ENCODE results near the gene ACR.
"Not testable (repeated sequence)": the region's sequence is repeated elsewhere in the genome, so short reads cannot be mapped to it uniquely, and the experiment has no call there.

Gene ACR

DNA sequence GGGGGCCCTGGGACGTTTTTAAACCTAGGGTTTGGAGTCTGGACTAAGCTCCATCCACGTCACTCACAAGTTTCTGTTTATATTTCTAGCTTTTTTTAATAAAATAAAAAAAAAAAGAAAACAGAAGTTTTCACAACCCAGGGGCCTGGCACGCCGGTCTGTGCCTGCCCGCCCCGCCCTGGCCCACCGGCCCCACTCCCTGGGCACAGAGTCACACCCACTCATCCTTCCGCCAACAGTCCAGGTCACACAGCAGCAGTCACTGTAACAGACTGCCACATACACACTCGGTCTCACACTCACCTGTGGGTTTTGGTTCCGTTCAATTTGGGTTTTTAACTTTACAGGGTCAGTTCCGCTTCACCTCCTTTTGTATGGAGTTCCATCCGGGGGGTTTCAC lies 5.3 kb upstream of the ACR start:
- DNase-seq (ENCODE audit: low spot score), result no peak

DNA sequence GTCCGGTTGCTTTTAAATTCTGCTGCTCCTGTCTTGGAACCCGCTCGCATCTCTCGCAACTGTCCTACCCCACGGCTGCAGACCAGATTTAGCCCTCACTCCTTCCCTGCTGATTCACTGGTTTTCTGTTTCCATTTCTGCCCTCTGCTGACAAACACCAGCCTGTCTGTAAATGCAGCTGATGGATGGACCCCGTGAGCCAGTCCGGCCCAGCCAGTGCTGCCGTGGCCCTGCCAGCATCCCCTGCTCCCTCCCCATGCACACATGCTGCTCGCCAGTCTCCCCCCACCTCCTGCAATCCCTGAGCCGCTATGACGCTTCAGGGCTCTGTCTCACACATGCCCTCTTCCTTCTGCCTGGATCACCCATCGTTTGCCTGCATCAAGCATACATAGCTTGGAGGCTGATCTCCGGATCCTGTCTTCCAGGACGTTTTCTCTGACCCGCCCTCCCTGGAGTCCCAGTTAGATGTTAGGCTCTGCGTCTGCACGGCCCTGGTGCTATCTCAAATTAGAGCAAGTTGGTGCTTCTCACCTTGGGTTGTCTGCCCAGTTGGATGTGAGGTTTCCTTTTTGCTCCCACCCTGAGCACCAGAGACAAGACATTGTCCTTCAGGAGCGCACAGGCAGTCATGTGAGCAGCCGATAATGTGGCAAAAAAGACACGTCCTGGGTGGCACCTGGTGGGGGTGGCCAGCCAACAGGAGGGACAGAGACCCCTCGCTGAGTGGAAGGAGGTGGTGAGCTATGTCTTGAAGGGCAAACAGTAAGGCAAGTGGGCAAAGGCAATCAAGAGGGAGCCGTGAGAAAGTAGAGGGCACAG lies 4.3 kb upstream of the ACR start:
- no peak for DNase-seq (ENCODE audit: low spot score)

DNA sequence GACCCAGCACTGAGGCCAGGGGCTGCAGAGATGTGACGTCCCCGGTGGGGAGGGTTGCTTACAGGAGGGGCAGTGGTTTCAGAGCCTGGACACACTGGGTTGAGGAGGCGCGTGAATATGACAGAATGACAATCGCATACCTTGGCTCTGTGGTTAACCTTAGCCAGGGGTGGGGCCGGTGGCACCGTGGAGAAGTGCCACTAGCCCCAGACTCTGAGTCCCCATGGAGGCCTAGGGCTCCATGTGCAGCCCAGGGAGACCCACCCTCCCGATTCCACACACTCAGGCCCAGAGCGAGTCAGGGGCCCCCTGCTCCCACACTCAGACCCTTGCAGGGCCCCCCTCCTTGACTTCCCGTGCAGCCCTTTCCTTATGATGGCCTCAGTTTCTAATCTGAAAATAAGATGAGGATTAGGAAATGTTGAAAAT lies 3.6 kb upstream of the ACR start:
- no peak for DNase-seq (ENCODE audit: low spot score)

DNA sequence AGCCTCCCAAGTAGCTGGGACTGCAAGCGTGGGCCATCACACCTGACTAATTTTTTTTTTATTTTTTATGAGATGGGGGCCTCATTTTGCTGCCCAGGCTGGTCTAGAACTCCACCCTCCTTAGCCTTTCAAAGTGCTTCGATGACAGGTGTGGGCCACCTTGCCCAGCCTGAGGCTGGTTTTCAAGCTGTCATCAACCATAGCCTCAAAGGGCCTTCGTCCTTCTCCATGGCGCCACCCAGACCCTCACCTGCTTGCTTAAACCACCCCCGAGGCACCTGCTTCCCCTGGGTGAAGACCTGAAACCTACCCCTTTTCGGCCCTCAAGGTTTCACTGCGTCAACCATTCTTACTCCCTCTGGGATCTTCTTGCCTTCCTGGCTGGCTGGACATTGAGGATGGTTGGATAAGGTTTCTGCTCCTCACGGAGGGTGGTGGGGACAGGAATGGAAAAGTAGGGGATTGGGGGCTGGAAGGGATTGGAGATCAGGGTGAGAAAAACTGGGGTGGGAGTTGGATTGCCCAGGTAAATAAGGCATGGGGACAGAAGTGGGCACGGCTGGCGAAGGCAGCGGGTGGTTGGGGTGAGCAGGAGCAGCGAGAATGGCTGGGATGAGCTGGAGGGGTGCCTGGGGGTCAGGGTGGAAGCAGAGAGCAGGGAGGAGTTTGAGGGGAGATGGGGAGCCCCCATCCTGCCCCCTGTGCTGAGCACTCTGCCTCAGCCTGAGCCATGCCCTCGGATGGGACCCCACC lies 2.8 kb upstream of the ACR start:
- no peak for DNase-seq (ENCODE audit: low spot score)

DNA sequence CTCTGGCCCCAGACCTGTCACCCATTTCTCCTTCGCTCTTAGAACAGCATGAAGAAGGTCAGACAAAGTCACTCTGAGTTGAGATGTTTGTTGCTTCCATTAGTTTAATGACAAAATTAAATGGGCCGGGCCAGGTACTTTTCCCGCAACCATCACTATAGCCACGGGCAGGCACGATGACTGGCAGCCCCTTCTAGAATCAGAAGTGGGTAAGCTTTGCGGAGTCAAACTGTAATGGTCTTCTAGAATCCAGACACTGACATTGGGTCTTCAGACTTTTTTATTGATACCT lies 2.3 kb upstream of the ACR start:
- no peak for DNase-seq (ENCODE audit: low spot score)

DNA sequence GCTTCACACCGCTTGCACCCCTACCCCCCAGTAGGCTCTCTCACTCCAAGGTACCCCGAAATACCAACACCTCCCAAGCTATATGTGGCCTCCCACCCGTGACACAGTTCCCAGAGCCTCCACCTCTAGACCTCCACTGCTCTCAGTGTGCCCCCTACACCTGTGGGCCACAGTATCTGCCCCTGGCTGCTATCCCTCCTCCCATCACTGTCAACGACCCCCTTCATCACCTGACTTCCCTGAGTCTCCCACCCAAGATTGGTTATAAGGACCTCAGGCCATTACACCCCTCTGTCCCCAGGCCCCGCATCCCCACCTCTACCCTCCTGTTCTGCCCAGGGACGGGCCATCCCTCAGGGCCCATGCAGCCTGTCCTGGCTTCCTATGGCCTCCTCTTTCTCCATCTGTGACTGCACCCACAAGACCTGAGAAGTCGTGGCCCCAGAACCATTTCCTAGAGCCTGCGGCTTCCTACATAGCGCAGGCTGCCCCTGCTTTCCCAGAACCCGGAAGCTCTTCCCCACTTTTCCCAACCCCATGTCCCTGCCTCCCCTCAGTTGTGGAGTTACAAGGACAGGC lies 734 bp downstream of the ACR start:
- DNase-seq (ENCODE audit: low spot score), result no peak

DNA sequence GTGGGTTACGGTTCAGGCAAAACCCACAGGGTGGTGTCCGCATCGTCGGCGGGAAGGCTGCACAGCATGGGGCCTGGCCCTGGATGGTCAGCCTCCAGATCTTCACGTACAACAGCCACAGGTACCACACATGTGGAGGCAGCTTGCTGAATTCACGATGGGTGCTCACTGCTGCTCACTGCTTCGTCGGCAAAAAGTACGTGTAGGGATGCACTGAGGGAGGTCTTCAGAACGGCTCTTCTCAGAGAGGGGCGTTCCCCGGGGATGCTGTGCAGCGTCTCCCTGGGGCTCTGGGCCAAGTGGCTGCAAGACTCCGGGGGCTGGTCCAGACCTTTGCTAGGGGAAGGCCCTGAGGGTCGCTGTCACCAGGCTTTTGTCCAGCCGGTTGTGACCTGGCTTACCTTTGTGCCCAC lies 1.3 kb downstream of the ACR start:
- no peak for DNase-seq (ENCODE audit: low spot score)

DNA sequence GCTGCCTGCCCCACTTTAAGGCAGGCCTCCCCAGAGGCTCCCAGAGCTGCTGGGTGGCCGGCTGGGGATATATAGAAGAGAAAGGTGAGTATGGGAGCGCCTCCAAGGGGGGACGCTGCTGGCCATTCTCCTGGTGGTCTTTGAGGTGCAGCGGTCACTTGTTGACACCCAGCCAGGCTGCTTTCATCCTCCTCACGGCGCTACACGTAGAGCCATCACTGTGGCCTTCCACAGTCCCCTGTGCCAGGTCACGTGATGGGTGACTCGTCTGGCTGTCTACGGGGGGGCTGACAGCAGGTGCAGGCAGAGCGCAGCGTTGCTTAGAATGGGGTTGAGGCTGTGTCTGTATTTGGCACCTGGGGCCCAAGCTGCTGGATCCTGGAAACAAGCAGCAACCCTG lies 1.9 kb downstream of the ACR start:
- no peak for DNase-seq (ENCODE audit: low spot score)

DNA sequence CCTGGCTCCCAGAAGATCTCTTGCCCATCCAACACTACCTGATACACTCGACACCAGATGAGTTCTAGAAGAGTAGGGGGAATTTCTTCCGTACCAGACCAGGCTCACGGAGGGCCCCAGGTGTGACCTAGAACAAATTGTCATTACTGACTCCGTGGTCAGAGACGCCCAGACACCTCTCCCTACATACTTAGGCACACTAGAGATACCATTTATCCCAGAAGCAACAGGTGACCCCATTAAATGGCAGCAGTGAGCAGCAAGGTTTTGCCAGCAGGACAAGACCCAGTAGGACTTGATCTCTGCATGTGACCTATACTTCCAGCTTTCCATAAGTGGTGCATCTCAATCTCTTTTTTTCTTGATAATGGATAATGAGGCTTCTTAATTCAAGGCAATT lies 2.7 kb downstream of the ACR start:
- DNase-seq (ENCODE audit: low spot score), result not testable (repeated sequence)

DNA sequence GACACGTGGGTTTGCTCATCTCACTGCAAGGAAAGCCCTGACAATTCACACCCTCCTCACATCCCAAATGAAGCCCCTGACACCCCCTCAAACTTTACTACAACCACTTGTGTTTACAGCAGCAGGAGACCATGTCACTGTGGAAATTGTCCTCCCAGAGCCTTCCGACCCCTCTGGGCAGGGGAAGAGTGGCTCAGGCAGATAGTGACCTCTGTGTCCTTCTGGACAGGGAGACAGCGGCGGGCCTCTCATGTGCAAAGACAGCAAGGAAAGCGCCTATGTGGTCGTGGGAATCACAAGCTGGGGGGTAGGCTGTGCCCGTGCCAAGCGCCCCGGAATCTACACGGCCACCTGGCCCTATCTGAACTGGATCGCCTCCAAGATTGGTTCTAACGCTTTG lies 6.4 kb downstream of the ACR start:
- DNase-seq (ENCODE audit: low spot score), result not testable (repeated sequence)

DNA sequence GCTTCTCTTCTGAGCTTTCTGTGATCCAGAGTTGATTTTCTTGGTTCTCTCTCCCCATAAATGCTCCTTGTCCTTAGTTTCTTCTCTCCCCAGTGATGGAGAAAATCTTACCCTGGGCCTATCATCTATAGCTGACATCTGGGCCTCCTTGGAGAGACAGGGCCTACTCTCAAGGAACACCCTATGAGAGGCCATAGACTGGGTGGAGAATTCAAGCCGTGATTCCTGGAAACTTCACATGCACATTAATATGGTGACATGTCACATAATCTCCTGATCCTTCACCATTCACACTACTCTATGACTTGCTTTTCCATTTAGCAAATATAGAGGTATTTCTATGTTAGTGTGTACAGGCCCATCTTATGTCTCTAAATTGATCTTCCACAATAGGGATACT lies 9.5 kb downstream of the ACR start:
- not testable (repeated sequence) for DNase-seq (ENCODE audit: low spot score)

DNA sequence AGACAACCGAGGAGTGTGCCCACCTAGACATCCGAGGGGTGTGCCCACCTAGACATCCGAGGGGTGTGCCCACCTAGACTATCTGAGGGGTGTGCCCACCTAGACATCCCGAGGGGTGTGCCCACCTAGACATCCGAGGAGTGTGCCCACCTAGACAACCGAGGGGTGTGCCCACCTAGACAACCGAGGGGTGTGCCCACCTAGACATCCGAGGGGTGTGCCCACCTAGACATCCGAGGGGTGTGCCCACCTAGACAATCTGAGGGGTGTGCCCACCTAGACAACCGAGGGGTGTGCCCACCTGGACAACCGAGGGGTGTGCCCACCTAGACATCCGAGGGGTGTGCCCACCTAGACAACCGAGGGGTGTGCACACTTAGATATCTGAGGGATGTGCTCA lies 10.6 kb downstream of the ACR start:
- DNase-seq (ENCODE audit: low spot score), result not testable (repeated sequence)

DNA sequence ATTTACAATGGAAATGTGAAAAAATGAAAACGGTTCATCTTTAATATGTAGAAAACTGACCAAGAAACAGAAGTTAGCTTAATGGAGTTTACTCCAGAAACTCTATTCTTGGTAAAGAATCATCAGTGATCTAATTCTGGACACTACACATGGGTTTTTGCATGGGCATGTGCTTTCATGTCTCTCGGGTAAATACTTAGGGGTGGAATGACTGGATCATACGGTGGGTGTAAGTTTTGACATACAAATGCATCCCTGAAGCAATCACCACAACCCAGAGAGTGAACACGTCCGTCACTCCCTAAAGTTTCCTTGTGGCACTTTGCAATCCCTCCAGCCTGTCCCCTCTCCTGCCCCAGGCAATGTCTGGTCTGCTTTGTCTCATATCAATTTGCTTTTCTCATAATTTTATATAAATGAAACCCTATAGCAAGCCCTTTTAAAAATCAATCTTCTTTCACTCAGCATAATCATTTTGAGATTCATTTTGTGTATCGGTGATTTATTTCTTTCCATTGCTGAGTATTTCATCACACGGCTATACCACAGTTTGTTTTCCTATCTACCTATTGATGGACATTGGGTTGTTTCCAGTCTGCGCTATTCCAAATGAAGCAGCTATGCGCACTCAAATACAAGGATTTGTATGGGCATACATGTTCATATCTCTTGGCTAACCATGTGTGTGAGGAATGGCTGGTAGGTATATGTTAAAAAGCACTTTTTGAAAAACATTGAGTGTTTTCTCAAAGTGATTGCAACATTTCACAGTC lies 11.5 kb downstream of the ACR start:
- not testable (repeated sequence) for DNase-seq (ENCODE audit: low spot score)

DNA sequence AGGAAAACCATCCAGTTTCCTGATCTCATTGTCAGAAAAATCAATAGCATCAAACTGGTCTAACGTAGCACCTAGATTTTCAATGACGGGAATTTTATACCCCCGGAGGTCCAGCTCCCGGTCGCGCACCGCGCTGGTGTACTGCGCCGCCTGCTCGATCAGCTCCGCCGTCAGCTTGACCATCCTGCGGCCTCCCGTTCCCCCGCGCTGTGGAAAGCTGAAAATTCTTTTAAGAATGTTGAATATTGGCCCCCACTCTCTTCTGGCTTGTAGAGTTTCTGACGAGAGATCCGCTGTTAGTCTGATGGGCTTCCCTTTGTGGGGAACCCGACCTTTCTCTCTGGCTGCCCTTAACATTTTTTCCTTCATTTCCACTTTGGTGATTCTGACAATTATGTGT lies 17.2 kb downstream of the ACR start:
- DNase-seq (ENCODE audit: low spot score), result not testable (repeated sequence)

DNA sequence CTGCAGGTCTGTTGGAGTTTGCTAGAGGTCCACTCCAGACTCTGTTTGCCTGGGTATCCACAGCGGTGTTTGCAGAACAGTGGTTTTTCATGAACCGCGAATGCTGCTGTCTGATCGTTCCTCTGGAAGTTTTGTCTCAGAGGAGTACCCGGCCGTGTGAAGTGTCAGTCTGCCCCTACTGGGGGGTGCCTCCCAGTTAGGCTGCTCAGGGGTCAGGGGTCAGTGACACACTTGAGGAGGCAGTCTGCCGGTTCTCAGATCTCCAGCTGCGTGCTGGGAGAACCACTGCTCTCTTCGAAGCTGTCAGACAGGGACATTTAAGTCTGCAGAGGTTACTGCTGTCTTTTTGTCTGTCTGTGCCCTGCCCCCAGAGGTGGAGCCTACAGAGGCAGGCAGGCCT lies 18.4 kb downstream of the ACR start:
- DNase-seq (ENCODE audit: low spot score), result not testable (repeated sequence)

DNA sequence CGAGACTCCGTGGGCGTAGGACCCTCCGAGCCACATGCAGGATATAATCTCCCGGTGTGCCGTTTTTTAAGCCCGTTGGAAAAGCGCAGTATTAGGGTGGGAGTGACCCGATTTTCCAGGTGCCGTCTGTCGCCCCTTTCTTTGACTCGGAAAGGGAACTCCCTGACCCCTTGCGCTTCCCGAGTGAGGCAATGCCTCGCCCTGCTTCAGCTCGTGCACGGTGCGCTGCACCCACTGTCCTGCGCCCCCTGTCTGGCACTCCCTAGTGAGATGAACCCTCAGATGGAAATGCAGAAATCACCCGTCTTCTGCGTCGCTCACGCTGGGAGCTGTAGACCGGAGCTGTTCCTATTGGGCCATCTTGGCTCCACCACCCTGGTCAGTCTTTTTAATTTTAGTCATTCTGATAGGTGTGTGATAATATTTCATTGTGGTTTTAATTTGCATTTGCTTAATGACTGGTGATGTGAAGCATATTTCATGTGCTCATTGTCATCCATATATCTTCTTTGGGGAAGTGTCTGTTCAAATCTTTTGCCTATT lies 19.0 kb downstream of the ACR start:
- not testable (repeated sequence) for DNase-seq (ENCODE audit: low spot score)

DNA sequence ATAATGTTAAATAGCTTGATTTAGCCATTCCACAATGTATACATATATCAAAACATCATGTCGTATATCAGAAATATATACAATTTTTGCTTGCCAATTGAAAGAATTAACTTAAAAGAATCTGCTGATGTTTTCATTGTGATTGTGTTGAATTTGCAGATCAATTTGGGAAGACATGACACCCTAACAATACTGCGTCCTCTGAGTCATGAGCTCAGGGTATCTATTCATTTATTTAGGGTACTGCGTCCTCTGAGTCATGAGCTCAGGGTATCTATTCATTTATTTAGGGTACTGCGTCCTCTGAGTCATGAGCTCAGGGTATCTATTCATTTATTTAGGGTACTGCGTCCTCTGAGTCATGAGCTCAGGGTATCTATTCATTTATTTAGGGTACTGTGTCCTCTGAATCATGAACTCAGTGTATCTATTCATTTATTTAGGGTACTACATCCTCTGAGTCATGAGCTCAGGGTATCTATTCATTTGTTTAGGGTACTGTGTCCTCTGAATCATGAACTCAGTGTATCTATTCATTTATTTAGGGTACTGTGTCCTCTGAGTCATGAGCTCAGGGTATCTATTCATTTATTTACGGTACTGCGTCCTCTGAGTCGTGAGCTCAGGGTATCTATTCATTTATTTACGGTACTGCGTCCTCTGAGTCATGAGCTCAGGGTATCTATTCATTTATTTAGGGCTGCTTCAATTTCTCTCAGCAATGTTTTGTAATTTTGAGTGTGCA lies 21.8 kb downstream of the ACR start:
- peak; percentile 10 for DNase-seq (ENCODE audit: low spot score)

DNA sequence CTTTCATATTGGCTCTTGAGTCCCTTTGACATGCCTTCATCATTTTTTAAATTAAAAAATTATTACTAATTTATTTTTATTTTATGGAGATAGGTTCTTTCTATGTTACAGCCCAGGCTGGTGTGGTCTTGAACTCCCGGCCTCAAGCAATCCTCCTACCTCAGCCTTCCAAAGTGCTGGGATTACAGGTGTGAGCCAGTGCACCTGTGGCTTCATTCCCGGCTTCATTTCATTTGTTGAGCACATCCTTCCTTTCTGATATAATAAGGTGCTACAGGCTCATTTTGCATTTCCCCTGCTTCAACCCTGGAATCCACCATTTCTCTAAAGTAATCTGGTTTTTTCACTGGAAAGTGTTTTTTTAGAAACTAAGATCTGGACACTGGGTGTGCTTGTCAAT lies 23.8 kb downstream of the ACR start:
- DNase-seq (ENCODE audit: low spot score), result not testable (repeated sequence)

DNA sequence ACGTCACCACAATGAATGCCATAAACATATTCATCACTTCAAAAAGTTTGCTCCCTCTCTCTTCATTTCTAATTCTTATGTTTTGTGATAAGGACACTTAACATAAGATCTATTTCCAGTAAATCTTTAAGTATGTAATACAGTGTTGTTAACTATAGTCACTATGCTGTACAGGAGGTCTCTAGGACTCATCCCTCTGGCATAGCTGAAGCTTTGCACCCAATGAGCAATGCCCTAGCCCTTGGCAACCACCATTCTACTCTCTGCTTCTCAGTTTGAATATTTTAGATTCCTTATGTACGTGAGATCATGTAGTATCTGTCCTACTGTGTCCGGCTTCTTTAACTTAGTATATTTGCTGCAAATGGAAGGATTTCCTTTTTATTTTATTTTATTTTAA lies 26.3 kb downstream of the ACR start:
- not testable (repeated sequence) for DNase-seq (ENCODE audit: low spot score)

DNA sequence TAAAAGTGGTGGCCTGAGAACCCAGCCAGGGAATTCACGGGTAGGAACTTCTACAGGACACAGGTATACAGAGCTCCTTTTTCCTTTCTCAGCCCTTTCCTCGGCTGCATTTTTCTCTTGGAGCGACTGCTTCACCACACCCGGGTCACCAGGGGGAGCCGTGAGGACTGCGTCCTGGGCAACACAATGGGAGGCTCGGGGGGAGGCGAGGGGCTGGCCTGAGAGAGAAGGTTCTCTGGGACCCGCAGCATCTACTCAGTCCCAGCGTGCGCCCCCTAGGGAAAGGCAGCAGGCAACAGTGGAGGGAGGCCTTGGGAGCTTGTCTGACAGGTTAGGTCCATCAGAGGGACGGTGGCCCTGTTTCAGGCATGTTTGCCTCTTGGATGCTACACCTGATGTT lies 37.1 kb downstream of the ACR start:
- peak; percentile 43 for DNase-seq (ENCODE audit: low spot score)

DNA sequence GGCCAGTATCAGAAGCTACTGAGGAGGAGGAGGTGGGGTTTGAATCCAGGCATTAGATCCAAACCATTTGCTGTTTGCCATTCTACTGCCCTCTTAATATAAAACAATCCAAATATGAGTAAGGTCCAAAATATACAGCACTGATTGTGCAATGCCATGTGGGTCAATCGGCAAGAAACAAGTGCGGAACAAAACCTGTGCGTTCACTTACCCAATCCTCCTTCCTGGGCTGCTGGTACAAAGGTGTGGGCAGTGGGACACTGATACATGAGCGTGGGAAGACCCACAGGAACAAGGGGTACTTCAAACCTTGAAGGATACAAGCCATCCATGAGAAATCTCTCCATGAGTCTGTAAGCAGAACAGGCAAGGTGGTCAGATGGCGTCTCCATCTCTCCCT lies 39.6 kb downstream of the ACR start:
- DNase-seq (ENCODE audit: low spot score), result not testable (repeated sequence)

Data from kidney tubule cell (primary cell).